RCC 7860 (cell line): ENCODE data around the gene TRIM62.

ENCODE experiments used
- DNase-seq: peaks from one replicate; pipeline ENCODE4 v3.0.0-alpha.2; 2015; ENCODE audit warnings: low spot score
- FAIRE-seq: peaks from 2 replicates; lab custom pipeline; 2012; peaks lifted over from hg19 to GRCh38; lab: Jason Lieb, UNC

TRIM62 gene

DNA sequence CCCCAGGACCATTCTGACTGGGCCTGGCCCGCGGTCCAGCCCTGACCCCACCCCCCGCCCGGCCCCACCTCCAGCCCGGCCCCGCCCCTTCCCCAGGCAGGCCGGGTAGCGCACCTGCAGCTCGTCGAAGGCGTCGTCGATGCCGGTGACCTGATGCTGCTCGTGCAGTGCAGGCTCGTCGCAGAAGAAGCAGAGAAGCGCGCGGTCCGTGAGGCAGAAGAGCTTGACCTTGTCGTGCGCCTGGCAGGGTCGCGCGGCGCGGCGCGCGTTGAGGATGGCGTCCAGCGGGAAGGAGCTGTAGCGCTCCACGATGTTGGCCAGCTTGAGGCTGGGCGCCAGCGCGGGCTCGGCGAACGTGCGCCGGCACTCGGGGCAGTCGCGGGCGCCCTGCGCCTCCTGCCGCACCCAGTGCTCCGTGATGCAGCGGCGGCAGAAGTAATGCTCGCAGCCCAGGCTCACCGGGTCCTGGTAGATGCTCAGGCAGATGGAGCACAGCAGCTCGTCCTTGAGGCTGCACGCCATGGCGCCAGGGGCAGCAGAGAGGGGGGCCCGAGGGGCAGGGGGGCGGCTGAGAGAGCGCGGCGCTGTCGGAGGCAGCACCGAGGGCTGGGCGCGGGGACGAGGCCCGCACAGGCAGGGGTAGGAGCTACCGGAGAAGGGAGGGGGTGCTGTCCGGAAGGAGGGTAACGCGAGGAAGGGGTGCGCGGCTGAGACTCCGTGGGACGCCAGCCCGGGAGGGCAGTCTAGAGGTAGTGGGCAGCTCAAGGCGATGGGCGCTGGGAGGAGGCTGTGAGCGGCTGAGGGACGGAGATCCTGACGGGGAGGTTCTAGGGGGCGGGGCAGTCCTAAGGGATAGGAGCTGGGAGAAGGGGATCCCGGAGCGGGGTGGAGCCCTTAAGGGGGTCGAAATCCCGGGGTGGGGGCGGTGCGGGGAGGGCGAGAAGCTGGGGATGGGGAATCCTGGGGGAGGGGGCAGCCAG is 642 bp downstream of the TRIM62 start:
- DNase-seq (no peak), FAIRE-seq (no peak)

DNA sequence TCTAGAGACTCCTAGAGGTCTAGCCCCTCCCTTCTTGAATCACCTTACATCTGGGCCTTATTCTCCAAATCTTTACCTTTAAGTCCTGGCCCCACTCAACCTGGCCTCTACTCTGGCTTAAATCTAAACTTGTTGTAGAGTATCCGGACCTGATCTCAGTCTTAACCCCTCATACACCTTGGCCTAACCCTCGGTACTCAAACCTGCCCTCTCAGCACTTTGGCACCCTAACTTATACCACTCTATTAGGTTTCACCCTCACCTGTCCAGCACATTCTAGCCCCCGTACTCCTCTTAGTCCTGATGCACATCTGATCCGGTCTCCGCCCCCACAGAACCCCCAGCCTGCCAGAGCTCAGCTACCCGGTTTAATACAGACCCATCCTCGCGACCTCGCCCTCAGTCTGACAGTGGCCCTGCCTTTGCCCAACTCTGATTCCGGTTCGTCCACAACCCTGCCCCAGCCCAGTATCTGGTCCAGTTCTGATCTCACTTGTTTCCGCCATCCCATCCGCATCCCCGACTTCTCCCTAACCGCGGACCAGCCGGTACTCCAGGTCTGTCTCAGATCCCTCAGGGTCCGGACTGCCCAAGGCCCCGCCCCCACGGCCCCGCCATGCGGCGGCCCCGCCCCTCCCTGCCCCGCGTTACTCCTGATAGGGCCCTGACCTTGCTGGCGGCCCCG is 1.5 kb downstream of the TRIM62 start:
- DNase-seq = peak; percentile 58
- FAIRE-seq = no peak

DNA sequence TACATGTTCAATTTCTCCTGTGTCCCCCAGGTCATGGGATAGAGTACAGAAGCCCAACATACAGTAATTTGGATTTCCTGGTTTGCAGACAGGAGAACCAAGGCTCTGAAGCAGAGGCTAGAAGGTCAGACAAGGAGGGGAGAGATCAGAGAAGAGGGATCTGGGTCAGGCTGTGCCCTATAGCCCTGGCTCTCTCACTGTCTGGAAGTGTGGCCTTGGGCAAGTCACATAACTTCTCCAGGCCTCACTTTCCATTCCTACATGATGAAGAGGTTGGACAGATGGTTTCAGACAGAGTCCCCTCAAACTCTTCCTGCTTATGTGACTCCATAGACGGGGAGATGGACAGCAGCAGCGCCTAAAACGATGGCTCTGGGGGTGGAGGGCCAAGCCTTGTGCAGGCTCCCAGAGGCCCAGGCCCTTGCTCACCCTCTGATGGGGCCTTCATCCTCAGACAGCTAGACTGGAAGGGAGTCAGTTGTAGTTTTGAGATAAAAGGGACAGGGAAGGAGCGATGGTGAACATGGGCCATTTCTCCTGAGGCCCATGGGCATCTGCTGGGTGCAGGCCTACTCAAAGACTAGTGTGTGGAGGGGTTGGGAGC is 2.9 kb downstream of the TRIM62 start:
- DNase-seq (no peak), FAIRE-seq (no peak)

DNA sequence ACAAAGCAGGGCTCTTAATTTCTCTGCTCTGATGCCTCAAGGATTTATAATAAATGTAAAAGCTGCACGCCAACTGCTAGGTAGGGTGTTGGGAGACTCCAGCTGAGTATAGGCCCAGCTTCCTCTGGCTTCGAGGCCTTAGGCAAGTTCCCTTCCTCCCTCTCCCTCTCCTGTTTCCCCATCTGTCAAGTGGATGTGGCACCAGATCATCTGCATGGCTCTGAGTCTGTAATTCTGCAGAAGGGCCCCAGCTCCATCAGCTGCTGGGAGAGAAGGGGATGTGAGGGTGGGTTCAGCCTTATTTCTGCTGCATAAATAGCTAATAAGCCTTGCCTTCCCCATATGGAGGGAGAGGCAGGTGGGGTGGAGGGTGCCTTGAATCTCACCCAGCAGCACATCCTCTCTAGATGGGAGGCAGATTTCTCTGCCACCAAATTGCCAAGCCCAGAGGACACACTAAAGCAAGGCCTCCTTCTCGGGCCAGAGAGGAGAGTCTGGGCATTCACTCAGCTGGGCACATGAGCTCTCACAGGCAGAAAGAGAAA is 3.8 kb downstream of the TRIM62 start:
- DNase-seq = no peak
- no peak for FAIRE-seq

DNA sequence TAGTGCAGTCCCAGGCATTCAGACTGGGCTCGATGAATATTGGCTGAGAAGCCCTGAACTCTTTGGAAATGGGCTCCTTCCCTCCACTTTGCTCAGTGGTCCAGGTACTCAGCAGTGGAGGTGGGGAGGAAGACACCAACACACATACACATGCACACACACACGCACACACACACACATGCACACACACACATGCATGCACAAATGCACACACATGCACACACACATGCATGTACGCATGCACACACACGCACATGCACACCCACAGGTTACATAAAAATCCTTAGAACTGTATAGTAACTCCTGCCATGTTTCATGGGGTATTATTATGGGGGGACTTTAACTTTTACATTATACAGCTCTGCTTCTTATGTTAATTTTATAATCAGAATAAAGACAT is 5.0 kb downstream of the TRIM62 start:
- DNase-seq (no peak), FAIRE-seq (no peak)

DNA sequence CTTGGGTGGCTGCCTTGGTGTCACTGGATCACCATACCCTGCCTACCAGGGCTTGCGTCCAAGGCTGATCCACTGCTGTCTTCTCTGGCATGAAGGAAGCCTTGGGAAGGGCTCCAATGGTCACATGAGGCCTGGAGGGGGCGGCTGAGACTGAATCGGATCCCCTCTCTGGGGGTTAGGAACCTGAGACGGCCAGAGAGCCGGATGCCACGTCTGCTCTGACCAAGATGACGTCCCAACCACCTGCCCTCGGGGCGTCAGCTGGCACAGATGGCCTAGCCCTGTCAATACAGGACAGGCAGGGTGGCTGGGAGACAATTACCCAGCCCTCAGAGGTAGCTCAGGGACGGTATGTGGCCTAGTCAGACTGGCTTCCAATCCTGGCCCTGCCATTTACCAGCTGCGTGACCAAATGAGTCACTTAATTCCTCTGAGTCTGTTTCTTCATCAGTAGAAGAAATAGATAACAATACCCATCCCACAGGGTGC is 5.4 kb downstream of the TRIM62 start:
- no peak for FAIRE-seq
- DNase-seq = no peak

DNA sequence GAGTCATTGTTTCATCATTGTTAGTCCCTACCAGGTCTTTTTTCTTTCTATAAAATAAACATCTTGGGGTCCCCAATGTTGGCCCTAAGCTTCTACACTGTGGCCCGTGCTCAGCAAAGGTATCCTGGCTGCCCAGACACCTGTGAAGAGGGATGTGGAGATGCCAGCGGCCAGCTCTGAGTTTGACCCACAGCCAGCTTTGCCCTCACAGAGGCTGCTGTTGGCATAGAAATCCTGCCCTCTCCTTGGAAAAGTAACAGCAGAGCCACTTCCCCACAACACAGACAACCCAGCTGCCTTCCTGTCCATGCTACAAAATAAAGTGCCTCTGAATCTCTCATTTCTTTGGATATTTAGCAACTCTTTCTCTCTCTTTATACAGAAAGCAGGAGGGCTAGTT is 6.0 kb downstream of the TRIM62 start:
- no peak for FAIRE-seq

DNA sequence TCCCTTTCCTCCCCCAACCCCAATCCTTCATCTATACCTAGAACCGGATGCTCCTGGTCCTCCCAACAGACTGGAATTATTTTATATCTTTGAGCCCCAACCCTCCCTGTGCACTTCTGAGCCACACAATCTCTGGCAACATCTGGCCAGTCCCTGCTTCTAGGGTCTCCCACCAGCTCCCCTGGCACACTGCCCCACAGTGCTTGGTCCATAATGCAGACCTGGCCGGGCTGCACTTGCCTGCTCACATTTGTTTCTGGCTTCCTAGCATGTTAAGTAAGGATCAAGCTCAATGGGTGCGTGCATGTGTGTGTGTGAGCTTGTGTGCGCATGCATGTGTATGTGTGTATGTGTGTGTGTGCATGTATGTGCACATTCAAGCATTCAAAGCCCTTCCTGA is 8.8 kb downstream of the TRIM62 start:
- DNase-seq = no peak

More for the DNA sequence above, 6.0 kb downstream of the TRIM62 start:
- no peak for DNase-seq

DNA sequence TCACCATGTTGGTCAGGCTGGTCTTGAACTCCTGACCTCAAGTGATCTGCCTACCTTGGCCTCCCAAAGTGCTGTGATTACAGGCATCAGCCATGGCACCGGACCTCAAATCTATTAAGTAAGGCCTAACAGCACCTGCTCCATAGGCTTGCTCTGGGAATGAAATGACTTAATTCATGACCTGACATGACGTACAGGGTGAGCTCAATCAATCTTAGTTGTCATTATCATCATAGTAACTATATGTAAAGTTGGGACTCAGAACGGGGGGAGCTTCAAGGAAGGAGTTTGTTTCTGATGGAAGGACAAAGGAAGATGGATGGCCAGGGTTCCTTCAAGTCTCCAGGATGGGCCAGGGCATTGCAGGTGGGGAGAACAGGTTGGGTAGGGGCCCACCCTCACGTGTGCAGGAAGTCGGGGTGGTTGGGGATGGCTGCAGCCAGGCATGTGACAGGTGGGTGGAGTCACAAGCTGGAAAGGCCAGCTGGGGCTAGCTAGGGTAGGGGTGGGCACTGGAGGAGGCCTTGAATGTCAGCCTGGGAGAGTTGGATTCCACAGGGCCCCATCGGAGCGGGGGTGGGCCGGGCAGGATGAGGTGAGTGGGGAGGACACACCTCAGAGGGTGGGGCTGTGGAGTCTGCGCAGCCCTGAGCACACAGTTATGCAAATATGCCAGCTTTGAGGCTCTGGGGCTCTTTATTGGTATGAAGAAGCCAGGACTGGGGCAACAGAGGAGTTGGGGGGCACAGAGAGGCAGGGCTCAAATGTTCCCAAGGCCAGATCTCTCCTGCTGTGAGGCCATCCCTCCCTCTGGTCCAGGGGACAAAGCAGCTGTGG is 9.6 kb downstream of the TRIM62 start:
- FAIRE-seq = no peak

More for the DNA sequence above, 8.8 kb downstream of the TRIM62 start:
- no peak for FAIRE-seq

DNA sequence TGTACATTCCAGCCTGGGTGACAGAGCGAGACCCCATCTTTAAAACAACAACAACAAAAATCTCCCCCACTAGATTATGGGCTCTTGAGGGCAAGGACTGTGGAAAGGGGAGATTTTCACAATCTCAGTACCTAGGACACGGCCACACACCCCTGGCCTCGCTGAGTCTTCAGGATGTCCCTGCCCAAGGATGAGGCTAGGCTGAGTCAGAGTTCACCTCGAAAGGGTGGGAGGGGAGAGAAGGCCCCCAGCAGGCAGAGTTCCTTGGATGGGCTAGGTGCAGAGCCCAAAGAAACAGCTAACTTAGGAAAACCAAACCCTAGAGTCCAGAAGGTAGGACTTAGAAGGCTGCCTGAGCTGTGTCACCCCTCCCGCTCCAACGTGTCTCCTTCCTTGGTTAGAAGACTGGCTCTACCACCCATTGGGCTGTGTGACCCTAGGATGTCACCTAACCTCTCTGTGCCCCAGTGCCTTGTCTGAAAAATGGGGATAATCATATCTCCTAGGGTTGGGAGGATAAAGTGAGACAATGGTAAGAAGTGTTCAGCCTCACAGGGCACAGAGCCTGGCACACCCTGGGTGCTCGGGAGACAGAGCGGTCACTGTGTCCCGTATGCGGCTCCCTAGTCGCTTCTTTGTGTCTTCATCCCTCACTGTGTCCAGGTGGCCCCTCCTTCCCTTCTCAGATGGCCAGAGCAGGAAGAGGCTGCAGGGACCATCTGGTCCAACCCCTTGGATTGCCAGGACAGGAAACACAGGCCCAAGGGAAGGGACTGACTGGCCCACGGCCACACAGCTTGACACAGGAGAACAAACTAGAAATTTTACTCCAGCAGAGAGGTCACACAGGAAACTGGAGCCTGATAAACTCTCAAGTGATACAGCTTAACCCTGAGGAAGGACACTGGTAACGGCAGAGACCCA is 11.2 kb downstream of the TRIM62 start:
- FAIRE-seq = no peak
- DNase-seq = no peak

More for the DNA sequence above, 9.6 kb downstream of the TRIM62 start:
- no peak for DNase-seq

DNA sequence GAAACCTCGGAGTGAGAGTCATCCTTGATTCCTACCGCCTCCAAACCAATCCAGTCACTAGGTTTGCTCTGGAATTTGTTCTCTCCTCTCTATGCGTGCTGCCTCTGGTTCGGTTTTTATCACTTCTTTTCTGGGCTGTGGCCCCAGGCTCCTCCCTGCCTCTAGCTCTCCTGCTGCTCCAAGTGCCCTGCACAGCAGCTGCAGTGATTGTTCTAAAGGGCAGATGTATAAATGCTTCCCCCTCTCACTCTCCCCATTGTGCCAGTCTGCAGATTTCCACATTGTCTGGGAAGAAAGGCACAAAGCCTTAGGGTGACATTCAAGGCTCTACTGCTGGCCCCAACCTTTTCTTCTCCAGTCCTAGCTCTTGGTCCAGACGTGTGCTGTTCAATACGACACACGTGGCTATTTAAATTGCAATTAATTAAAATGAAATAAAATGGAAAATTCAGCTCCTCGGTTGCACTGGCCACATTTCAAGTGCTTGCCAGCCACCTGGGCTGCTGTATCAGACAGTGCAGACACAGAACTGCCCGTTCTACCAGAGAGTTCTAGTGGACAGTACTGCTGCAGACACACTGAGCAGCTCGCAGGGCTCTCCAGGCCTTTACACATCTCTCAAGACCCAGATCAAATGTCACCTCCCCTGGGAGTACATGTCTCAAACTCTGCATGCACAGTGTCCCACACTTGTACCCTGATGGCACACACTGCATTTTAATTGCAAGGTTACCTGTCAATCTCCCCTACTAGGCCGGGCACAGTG is 12.4 kb downstream of the TRIM62 start:
- FAIRE-seq = no peak
- DNase-seq = no peak

DNA sequence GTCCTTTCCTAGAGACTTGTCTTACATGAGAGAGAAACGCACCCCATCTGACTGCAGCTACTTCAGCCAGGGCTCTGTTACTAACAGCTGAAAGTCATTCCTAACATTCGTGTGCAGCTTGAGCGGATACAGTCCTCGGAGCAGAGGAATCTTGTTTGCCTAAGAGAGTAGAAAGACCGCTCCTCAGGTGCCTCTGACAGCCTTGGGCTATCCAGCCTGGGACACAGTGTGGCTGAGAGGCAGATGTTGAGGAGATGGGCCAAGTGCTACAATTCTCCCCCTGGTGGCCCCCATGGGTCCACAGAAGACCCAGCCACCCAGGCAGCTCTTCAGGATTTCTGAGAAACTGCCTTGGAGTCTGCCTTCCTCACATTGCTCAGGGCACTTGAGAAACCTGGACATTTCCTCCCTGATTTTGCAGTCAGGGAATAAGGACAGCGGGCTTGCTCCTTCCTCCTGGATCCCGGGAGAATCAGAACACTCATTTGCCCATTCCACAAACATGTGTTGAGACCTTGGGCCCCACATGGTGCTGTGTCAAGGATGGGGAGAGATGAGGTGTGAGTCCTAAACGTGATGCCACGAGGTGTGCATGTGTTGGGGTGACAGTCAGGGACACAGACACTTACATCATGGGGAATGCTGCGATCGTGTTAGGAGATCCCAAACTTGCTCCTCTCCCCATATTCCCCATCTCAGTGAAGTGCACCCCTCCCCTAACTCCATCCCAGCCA is 13.1 kb downstream of the TRIM62 start:
- FAIRE-seq (no peak), DNase-seq (no peak)

DNA sequence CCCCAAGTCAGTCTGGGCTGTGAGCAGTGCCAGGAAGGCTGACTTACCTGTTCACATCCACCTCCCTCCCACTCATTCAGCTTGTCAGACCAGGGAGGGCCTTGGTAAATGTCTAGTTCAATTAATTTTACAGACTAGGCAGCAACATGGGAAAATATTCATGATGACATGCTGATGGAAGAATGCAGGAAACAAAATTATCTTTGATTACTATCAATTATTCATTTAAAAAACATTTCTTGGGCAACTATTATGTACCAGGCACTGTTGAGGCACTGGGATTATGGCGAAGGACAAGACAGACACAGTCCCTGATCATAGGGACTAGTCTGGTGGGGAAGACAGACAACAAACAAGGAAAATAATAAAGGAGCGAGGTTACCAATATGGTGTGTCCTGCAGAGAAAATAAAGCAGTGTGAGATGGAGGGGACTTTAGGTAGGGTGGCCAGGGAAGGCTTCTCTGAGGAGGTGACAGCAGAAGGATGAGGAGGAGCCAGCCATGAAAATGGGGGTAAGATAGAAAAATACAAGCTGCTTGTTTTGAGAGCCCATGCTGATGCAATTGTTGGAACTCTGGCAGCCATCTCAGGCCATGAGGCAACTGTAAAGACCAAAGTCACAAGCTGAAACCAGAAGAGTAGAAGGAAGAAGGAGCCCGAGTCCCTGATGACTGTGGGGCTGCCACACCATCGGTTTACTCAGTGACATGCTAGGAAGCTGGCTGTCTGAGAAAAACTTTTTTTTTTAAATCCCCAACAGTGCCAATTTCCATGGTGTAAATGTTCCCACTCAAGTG is 14.0 kb downstream of the TRIM62 start:
- DNase-seq (no peak), FAIRE-seq (no peak)

DNA sequence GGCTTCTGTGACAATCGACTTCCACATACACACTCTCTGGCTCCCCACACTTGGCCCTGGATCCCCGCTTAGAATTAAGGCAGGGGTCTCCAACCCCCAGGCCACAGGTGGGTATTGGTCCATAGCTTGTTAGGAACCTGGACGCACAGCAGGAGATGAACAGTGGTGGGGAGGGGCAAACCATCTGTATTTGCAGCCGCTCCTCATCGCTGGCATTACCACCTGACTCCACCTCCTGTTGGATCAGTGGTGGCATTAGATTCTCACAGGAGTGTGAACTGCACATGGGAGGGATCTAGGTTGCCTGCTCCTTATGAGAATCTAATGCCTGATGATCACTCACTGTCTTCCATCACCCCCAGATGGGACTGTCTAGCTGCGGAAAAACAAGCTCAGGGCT is 16.0 kb downstream of the TRIM62 start:
- FAIRE-seq = no peak
- DNase-seq = no peak

DNA sequence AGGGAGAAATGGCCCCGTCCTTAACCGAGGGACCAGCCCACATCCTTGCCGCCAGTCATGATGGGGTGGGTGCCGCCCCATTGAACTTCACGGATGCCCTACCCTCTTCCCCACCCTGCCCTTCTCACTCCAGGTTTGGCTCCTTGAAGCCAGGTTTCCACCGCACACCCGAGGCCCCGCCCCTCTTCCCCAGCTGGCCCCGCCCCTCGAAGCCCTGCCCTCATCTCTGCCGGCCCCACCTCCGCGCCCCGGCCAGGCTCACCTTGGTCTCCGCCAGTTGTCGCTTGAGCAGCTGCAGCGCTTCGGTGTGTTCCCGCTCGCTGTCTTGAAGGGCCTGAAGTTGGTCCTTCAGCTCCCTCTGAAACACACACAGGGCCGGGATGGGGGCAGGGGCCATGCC is 16.6 kb downstream of the TRIM62 start:
- no peak for DNase-seq
- FAIRE-seq = no peak

DNA sequence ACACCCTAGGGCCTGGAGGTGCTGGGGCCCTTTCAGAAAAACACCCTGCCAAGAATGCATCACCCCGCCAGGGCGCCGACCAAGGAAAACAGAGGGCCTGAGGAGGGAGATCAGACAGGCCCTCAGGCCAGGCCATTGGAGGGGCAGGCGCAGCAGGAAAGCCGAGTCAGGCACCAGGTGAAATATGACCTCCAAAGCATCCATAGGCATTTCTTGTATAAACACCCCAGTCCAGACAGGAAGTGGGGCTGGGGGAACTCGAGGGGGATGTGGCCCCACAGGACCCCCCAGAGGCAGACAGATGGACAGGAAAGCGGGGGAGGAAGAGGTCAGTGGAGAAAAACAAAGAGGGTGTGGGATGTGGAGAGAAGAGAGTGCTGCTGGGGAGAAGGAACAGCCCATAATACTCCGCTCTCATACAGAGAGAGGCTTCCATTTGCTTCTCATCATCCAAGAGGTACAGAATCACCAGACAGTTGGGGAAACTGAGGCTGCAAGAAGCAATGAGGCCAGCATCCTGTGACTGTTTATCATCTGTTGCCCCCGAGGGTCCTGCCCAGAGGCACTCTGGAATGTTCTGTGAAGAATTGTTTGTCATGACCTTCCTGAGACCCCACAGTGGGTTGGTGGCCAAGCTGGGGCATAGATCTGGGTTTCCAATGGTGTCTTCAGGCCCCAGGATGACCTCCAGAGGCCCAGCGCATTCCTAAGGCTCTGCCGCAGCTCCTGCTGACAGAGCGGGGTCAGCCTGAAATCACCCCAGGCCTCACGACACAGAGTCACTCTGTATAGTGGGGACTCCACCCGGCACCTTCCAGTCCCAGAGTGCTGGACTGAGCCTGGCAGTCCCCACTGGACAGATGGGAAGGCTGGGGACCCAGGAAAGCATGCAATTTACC is 18.0 kb downstream of the TRIM62 start:
- DNase-seq (no peak), FAIRE-seq (no peak)
